ENCODE data around the gene KLHDC10.
"Not testable (repeated sequence)": the region's sequence is repeated elsewhere in the genome, so short reads cannot be mapped to it uniquely, and the experiment has no call there.

The KLHDC10 gene

DNA sequence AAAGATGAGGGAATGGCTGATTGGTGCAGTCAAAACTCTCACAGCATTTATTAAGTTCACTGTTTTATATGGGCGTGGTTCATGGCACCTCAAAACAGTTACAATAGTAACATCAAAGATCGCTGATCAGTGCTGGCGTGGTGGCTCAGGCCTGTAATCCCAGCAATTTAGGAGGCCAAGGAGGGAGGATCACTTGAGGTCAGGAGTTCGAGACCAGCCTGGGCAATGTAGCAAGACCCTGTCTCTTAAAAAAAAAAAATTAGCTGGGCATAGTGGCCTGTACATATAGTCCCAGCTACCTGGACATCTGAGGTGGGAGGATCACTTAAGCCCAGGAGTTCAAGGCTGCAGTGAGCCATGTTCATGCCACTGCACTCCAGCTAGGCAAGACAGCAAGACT is 48.5 kb downstream of the KLHDC10 start:
- no peak for FAIRE-seq

DNA sequence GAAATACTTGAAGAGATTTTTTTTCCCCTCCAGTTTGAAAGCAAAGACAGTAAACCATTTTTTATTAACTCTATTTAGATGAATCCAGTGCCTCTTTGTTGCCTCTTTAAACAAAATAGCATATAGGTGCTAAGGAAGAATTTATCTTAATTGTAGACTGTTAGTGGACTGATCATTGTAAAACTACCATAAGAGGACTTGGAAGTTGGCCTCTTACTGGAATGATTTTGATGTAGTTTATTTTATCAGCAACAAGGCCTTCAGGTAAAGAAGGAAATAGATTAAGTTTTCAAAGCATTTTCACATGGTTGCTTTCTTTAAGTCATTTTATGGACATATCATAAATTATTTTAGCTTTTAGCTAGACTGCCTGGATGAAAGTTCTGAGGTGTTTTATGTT is 53.2 kb downstream of the KLHDC10 start:
- FAIRE-seq: no peak

DNA sequence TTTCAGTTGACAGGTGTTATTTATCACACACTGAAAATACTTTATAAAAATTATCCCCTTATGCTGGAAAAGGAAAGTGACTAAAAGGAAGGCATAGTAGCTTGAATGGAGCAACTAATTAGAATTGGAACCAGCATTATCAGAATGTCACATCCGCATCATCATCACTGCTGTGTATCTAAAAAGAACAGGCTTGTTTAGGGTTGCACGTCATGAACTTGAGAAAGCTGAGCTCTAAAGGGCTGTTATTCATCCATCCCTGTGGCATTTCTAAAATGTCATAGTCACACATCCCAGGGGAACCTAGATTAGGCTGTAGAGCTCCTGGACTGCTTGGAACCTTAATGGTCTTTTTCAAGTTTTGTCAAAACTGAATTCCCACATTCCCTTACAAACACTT is 54.4 kb downstream of the KLHDC10 start:
- no peak for FAIRE-seq

DNA sequence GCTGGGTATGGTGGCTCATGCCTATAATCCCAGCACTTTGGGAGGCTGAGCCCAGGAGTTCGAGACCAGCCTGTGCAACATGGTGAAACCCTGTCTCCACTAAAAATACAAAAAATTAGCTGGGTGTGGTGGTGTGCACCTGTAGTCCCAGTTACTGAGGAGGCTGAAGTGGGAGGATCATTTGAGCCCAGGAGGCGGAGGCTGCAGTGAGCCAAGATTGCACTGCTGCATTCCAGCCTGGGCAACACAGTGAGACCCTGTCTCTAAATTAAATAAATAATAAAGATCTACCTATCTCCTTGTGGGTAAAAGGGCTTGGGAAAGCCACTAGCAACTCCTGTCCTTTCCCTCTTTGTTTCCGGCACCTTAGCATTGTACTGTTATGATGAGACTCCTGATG is 56.5 kb downstream of the KLHDC10 start:
- not testable (repeated sequence) for FAIRE-seq

DNA sequence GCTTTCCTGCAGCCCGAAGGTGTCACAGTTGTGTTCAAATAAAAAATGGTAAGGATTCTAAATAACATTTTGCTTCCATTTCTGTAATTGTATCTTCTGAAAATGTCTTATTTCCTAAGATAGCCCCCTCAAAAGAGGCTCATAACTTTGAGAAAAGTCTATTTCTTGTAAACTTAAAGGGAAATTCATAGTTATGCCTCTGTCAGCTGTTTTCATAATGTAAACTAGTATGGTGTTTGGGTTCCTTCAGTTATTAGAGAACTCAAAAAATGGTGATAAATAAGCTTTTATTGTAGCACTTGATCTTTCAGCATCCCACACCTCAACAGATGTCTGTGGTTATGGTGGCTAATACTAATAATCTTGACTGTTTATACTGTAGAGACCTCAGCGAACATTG is 57.1 kb downstream of the KLHDC10 start:
- no peak for FAIRE-seq

DNA sequence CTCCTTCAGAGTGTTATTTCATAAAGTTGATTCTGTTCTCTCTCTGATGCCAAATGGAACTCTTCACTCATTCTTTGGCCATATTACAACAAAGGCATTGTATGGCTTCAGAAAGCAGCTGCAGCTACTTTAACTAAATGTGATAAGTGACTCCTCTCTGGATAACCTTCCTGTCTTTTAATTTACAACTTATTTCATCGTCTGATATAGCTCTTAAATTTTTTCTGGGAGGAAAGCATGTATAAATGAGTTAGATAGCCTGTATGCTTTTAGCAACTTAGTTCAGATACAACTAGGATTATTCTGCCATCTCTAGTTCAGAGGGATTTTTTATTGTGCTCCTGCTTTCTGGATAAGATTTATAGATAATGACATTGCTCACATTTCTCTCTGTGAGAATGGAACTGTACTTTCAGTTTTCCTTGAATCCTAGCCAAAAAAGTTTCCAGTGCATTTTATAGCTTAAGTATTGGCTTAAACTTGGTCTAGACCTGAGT is 57.5 kb downstream of the KLHDC10 start:
- no peak for FAIRE-seq

DNA sequence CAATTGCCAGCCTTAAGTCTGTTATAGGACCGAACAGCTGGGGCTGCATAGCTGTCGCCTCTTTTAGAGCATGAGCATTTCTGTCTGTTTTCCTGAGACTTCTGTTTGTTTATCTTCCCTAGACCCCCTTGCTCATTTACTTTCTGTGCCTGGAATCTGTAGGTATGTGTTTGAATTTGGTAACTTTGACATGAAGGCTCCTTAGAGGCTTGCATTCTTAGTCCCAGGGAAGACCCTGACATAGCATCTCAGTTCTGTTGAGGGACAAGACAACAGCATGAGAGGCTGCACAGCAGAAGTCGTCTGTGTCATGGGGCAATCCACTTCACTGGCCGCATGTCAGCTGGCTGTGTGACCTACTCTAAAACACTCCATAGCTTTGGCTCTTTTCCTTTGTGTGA is 58.7 kb downstream of the KLHDC10 start:
- no peak for FAIRE-seq

DNA sequence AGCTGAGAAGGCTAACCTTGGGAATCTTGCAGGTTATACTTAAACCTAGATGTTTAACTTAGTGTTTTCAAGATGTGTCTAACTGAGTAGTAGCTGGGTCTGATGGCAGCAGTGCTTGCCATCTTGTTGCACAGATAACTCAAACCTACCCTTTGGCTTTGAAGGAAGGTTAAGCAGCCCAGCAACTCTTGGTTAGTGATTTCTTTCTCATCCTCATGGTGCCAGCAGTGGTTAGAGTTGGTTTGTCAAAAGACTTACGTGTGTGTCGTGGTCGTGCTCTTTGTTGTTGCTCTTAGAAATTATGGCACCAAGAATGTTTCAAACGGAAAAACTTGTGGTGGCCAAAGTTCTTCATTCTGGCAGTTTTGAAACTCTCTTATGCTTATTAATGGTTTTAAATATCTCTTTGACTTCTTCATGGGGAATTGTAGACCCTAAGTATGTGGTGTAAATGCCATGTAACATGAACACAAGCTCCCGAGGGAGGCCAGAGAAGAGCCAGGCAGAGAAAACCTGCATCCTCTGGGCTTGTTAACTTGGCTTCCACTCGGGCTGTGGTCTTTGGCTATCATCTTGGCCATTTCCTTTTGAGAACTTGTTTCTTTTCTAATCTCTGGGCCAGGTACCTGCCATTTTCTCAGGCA is 61.0 kb downstream of the KLHDC10 start:
- FAIRE-seq: no peak

DNA sequence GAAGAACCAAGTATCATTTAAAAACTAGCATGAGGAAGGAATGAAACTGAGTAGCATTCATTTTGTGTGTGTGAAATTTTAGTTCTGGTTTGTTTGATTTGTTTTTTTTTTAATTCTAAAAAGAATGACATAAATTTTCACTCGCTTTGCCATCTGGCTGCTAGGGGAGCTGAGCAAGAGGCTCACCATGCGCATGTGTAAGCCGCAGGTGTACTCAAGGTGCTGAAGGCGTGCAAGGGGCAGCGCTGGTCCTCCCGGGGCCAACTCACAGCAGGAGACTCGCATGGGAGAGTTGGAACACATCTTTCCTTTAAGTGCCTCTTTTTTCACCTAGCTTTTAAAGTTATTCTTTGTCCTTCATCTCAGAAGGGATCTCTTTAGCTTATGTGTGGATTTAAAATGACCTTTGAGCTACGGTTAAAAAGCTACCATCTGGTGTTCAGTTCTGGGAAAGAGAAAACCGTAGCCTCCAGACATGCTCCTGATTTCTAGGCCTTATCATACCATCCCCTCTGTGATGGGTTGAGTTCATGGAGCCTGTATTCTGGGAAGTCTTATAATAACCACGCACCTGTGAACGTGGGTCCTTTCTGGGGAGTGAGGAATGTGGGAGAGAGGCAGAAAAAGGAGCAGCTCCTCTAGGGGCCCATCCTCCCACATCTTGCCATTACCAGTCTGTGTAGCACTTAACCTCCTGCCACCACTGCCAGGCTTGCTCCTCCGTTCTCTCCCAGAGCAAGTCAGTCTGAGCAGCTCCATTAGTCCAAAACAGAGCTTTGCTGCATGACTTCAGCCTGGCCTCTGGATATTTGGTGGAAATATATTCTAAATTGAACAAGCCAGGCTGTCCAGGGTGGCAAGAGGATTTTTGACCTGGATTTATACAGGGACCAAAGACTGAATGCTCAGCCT is 61.9 kb downstream of the KLHDC10 start:
- FAIRE-seq: no peak

DNA sequence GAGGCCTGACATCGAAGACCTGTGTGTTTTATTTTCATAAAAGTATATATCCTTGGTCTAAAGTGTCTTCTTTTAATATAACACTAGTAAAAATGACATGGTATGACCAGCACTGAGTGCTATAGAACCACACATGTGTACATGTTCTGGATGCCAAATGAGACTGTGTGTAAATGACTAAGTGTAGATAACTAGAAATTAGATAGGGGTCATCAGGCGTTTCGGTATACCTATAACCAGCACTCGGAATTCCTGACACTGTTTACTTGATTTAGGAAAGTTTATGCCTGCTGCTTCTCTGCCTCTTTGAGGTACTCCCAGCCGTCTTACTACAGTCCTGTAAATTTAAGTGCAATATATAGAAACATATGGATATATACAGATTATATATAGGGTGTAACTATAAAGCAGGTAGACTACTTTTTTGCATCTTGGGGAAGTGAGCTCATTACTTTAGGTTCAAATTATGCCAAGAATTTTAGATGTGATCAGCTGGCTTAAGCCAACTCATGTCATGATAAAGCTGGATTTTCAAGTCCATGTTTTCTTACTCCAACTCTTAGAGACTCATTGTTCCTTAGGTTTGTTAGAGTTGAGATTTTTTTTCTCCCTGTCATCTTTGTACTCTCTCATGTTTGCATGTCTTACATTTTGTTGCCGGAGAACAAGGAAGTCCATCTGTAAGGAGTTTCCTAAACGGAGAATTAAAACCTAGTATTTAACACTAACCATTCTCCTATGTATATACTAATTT is 62.9 kb downstream of the KLHDC10 start:
- FAIRE-seq: no peak

DNA sequence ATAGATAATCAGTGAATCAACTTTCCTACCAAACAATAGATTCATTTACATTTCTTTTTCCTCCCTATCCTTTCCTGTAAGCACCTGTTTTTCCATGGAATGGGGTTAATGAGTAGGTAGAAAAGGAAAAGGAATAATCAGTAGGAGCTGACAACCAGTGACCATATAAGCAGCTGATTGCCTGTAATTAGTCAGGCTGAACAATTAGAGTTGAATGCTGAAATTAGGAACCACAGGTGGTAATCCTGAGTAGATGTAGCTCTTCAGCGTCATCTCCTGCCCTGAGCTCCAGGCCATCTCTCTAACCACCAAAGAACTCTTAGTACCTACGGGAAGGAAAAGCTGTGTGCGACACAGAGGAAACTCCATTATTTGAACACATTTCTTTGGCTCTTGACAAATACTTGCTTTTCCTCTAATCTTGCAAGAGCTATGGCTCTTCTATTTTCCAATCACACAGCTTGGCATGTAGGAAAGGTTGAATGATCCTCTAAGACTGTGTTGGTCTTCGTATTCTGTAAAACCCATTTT is 63.8 kb downstream of the KLHDC10 start:
- no peak for FAIRE-seq

DNA sequence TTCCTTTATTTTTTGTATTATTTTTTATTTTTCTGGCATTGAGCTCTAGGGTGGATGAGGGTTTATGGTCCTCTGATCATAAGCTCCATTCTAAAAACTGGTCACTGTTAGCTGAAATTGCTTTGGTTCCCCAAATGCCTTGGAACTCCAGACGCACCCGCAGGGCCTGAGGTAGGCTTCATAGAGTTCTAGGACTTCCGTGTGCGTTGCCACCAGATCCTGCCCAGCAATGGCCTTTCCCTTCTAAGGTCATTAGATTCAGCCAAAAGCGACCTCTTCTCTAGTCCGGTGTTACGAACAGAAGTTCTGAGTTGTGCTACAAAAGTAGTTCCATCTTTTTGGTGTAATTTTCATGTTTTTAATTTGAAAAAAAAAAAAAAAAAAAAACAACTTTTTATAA is 64.4 kb downstream of the KLHDC10 start:
- no peak for FAIRE-seq

DNA sequence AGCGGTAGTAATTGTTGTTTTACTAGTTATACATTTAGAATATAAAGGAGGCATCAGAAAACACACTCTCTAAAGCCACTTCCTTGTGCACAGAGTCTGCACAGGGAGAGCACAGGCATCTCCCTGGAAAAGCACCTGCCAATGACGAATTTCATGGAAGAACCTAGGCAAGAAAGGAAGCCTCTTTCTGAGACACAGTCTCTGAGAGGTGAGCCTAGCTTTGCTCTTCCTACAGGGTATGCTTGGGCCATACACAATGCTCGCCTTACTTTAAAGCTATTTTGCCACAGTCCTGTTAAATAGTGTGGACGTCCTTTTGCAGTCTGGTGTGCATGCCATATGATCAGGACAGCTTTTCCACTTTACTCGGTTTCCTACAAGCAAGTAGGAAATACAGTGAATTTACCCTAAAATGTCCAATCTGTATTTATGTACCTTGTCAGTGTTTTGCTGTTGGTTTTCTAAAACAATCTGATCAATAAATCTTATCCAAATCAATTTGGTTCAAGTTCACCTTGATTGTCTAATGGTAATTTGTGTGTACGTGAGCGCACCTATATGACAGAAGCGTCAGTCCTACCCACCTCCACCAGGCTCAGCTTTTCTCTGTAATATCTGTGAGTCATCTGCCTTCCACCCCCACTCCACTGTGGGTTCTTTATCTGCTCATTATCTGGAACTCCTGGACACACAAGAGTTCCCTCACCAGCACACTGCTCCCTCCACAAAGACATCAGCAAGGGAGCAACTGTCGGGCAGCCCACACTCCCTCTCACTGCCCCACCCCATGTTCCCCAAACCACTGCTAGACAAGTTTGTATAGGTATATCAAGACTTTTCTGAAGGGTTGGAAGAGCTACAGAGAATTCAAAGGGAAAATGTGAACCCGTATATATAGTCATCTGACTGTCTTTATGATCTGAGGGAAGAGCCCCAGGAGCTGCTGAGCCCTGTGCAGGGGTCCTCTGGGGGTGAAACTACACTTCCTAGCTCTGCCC is 65.2 kb downstream of the KLHDC10 start:
- no peak for FAIRE-seq

DNA sequence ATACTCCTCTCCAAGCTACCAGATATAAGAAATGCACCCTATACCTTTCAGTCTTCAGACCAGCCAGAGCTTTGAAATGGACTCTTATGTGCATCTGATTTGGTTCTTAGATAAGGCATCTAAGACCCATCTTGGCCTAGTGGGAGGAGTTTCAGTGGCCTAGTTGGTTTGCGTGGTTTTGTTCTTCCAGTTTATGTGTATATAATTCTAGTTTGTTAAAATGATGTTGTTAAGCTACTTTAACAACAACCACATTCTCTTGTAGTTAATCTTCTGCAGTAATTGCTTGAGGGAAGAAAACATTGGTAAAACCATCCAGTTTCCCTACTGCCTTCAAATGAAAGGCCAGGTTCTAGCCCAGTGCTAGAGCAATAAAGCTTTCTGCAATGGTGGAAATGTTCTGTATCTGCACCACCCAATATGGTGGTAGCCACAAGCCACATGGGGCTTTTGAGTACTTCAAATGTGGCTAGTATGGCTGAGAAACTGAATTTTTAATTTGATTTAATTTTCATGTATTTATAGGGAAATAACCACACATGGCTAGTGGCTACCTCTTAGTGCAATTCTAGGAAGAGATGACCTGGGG is 66.3 kb downstream of the KLHDC10 start:
- no peak for FAIRE-seq

DNA sequence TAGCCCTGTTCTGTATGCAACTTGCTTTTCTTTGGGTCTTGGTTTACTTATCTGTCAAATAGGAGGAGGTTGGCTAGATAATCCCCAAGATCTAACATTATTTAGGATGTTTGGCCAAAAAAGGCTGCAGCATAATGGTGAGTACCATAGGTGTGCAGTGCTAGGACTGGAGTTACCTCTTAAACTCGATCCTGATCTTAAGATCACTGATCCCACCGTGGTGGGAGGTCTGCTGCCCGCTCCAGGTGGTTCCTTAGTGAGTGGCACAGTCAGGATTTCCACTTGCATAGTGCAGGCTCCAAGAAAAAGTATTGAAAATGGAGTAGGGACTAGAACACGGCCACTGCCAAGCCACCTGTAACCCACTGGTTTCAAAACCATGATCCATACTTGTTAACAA is 66.9 kb downstream of the KLHDC10 start:
- no peak for FAIRE-seq

DNA sequence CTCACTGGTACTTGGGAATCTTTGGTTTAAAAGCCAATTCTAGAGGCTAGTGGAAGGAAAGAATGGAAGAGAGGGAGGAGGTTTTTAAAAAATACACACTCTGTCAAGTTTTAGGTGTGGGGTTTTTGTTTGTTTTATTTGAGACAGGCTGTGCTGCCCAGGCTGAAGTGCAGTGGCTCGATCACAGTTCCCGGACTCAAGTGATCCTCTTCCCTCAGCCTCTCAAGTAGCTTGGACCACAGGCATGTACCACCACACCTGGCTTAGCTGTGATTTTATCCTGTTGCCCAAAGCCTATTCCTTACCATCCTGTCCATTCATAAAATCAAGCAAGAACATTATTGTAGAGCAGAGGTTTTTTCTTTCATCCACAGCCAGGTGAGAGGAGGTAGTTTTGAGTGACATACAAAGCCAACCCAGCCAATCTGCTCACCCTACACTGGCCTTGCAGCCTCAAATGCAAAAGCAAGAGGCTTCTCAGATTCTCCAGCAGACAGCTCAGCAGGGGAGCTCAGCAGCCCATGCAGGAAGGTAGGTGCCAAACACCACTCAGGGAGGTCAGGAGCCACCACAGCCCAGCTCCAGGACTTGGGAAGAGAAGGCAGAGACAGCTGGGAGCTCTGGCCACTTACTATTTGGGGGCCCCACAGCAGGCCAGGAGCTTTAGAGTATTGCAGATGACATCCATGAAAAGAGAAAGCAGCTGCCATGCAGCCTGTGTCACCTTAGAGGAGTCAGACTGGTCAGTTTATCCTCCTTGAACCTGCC is 69.0 kb downstream of the KLHDC10 start:
- FAIRE-seq: no peak

DNA sequence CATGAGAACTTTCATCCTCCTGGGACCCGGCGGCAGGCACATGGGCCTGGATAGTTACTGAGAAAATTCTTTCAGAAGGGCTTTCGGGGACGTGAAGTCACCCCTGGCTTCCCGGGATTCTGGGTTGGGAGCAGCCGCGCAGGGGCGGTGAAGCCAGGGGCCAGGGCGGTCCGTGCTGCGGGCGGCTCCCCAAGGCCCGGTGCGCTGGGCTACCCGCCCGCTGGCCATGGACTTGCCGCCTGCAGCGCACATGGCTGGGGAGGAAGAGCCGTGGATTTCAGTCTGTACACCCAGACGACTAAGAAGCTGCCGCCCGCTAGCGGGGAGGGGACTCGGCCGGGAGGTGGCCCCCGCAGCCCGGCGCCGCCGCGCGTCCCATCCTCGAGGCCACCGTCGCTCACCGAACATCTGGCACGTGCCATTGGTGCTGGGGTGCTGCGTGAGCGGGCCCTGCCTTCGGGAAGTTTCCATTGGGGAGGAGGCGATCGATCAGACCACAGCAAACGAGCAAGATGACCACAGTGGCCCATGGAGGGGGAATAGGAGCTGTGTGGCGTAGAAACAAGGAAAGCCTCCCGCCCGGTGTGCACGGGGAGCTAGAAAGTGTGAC is 70.3 kb downstream of the KLHDC10 start:
- no peak for FAIRE-seq

DNA sequence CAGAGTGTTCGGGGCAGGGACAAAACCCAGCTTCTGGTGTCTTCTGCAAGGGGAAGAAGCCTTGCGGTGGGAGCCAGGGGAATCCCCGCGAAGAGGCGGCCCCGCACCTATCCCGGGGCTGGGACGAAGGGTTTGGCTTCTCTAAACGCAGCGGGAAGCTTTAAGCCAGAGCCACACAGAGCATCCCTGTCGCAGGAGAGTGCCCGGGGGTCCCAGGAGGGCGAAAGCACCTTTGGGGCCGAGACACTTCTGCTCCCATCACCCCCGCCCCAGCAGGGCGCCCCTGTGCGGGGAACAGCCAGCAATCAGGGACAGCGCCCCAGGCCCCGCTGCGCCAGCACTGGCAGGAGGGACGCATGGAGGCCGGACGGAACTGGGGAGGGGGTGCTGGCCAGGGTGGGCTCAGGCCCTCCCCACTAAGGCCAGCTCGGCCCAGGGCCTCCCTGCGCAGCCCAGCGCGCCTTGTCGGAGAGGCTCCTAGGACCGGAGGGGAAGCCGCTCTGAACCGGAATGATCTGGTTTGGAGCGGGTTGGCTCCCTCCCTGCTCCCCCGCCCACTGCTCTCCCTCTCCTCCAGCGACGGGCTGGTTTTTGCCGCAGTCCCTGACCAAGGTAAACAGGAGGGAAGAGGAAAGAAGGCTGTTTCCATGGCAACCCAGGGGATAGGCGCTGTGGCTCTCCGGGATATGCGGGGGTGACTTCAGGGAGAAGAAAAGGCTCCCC is 71.0 kb downstream of the KLHDC10 start:
- FAIRE-seq: no peak

DNA sequence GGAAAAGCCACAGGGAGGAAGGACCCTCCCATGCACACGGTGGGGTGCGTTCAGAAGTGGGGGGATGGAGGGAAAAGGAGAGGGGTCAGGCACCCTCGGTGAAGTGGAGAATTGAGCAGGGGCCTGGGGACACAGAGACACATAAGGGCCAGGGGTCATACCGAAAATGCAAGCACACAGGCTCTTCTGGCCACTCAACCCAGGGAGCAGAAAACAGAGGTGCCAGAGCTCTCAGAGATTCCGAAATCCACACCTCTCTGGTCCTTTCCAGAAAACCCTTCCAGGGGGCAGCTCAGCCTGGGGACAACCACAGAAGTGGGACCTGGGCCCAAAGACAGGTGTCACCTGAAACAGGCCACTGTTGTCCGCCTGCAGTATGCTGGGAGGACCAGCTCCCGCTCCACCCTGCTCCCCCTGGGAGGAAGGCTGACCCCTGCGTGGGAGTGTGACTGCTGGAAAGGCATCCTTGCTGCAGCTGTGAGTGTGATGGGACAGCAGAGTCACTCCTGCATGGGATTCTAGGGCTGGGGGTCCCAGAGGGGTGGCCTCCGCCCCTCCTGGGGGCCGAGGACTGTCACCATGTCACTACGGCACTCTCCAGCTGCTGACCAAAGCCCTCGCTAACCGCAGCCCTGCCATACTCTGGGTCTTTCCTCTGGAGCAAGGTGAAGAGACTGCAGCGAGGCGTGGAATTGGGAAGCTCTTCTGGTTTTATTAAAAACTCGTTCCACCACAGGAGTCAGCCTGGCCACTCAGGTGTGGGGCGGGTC is 71.7 kb downstream of the KLHDC10 start:
- no peak for FAIRE-seq
